Duodenal mucosa (tissue), 2 donors: ENCODE measurements around the gene CARD9.

Experiments used
- H3K27ac ChIP-seq: one replicate; pipeline ENCODE4 v1.7.0; 2013; ENCODE audit warnings: low read depth, low read length
- H3K27me3 ChIP-seq, 2 donors: one replicate each; pipeline ENCODE4 v1.7.0; 2013; ENCODE audit warnings: low read length in 2 of 2, control low read depth in 1 of 2; ENCODE audit not compliant: insufficient read depth in 2 of 2, control insufficient read depth in 1 of 2
- H3K36me3 ChIP-seq, 2 donors: one replicate each; pipeline ENCODE4 v1.7.0; 2013; ENCODE audit warnings: low read length in 2 of 2, control low read depth in 1 of 2; ENCODE audit not compliant: insufficient read depth in 2 of 2, control insufficient read depth in 1 of 2
- H3K4me1 ChIP-seq, 2 donors: one replicate each; pipeline ENCODE4 v1.7.0; 2013; ENCODE audit warnings: low read length in 2 of 2, control low read depth in 1 of 2; ENCODE audit not compliant: insufficient read depth in 2 of 2, control insufficient read depth in 1 of 2
- H3K4me3 ChIP-seq, 2 donors: one replicate each; pipeline ENCODE4 v1.7.0; 2013; ENCODE audit warnings: low read length in 2 of 2, low read depth in 1 of 2
- H3K9ac ChIP-seq, 2 donors: one replicate each; pipeline ENCODE4 v1.7.0; 2013; ENCODE audit warnings: low read length in 2 of 2, low read depth in 1 of 2
- H3K9me3 ChIP-seq, 2 donors: one replicate each; pipeline ENCODE4 v1.7.0; 2013; ENCODE audit warnings: low read length in 2 of 2, control low read depth in 1 of 2; ENCODE audit not compliant: control insufficient read depth in 1 of 2

CARD9 gene

GRCh38 chr9:136331030-136331429 is 42.4 kb downstream of the CARD9 start:
- no peak overlapping the region for H3K9ac ChIP-seq
- no peaks in the 10 kb centered on the region for H3K9me3 ChIP-seq
- H3K4me1 ChIP-seq, result peaks cover 0 to 16% of the 10 kb centered on the region in 2 donors
- no peak overlapping the region for H3K27ac ChIP-seq
- H3K4me3 ChIP-seq, result no peak overlapping the region
- no peaks in the 10 kb centered on the region for H3K36me3 ChIP-seq
- H3K27me3 ChIP-seq, result peaks cover 0 to 4% of the 10 kb centered on the region in 2 donors

- no peak overlapping the region for H3K27ac ChIP-seq
- no peaks in the 10 kb centered on the region for H3K36me3 ChIP-seq
- H3K9ac ChIP-seq, result no peak overlapping the region
- no peaks in the 10 kb centered on the region for H3K9me3 ChIP-seq
- no peak overlapping the region for H3K4me3 ChIP-seq
- H3K27me3 ChIP-seq, result peaks cover 0 to 4% of the 10 kb centered on the region in 2 donors
- peaks cover 0 to 18% of the 10 kb centered on the region in 2 donors for H3K4me1 ChIP-seq
These were observed 43.0 kb downstream of the CARD9 start for GRCh38 chr9:136330406-136330990.

- Histone ChIP-seq H3K9ac (no peak overlapping the region), H3K4me3 (no peak overlapping the region), H3K27ac (no peak overlapping the region)
These were observed 43.6 kb downstream of the CARD9 start for GRCh38 chr9:136329636-136330405.

GRCh38 chr9:136329211-136329627 is 44.2 kb downstream of the CARD9 start:
- Histone ChIP-seq H3K9me3 (no peaks in the 10 kb centered on the region), H3K27me3 (peaks cover 0 to 8% of the 10 kb centered on the region in 2 donors), H3K27ac (no peak overlapping the region), H3K36me3 (no peaks in the 10 kb centered on the region), H3K4me3 (no peak overlapping the region), H3K4me1 (peaks cover 0 to 18% of the 10 kb centered on the region in 2 donors), H3K9ac (no peak overlapping the region)

More at GRCh38 chr9:136329636-136330405, 43.6 kb downstream of the CARD9 start:
- H3K36me3 ChIP-seq, result no peaks in the 10 kb centered on the region
- peaks cover 0 to 18% of the 10 kb centered on the region in 2 donors for H3K4me1 ChIP-seq
- no peaks in the 10 kb centered on the region for H3K9me3 ChIP-seq
- H3K27me3 ChIP-seq, result peaks cover 0 to 8% of the 10 kb centered on the region in 2 donors

GRCh38 chr9:136328622-136329041 is 44.8 kb downstream of the CARD9 start:
- H3K27ac ChIP-seq, result peak overlapping the region; percentile 20
- H3K27me3 ChIP-seq, result peaks cover 3 to 8% of the 10 kb centered on the region in 2 donors
- H3K4me3 ChIP-seq, result peak overlapping the region; percentile 22 to 45
- H3K4me1 ChIP-seq, result peaks cover 0 to 18% of the 10 kb centered on the region in 2 donors
- H3K9me3 ChIP-seq, result no peaks in the 10 kb centered on the region
- no peaks in the 10 kb centered on the region for H3K36me3 ChIP-seq
- peak overlapping the region in 1 of 2 donors; percentile 25 for H3K9ac ChIP-seq

- peak overlapping the region; percentile 45 to 50 for H3K4me3 ChIP-seq
- H3K27me3 ChIP-seq, result peaks cover 5 to 13% of the 10 kb centered on the region in 2 donors
- peaks cover 0 to 18% of the 10 kb centered on the region in 2 donors for H3K4me1 ChIP-seq
- no peaks in the 10 kb centered on the region for H3K36me3 ChIP-seq
- H3K27ac ChIP-seq, result peak overlapping the region; percentile 20
- no peaks in the 10 kb centered on the region for H3K9me3 ChIP-seq
- peak overlapping the region; percentile 25 to 32 for H3K9ac ChIP-seq
These were observed 45.4 kb downstream of the CARD9 start for GRCh38 chr9:136328011-136328621.

- peak within 1 kb of the TSS; percentile 45 to 50 for H3K4me3 ChIP-seq
- H3K9ac ChIP-seq, result peak within 1 kb of the TSS; percentile 25 to 32
- H3K4me1 ChIP-seq, result peaks cover 0 to 18% of the 10 kb centered on the region in 2 donors
- H3K36me3 ChIP-seq, result no peaks in the 10 kb centered on the region
- H3K9me3 ChIP-seq, result no peaks in the 10 kb centered on the region
- peaks cover 5 to 19% of the 10 kb centered on the region in 2 donors for H3K27me3 ChIP-seq
- peak within 1 kb of the TSS; percentile 42 for H3K27ac ChIP-seq
These were observed 46.0 kb downstream of the CARD9 start, which contains the start of gene GPSM1 for GRCh38 chr9:136327304-136327974. TSS of gene GPSM1 (plus strand) at chr9:136327539. CDS start at chr9:136327696, 157 bp downstream.

GRCh38 chr9:136326761-136327303 is 46.6 kb downstream of the CARD9 start:
- peak overlapping the region; percentile 42 for H3K27ac ChIP-seq
- no peaks in the 10 kb centered on the region for H3K9me3 ChIP-seq
- peaks cover 0 to 18% of the 10 kb centered on the region in 2 donors for H3K4me1 ChIP-seq
- no peak overlapping the region for H3K9ac ChIP-seq
- no peaks in the 10 kb centered on the region for H3K36me3 ChIP-seq
- H3K4me3 ChIP-seq, result no peak overlapping the region
- peaks cover 5 to 19% of the 10 kb centered on the region in 2 donors for H3K27me3 ChIP-seq

GRCh38 chr9:136326061-136326760 is 47.3 kb downstream of the CARD9 start:
- no peak overlapping the region for H3K4me3 ChIP-seq

More at GRCh38 chr9:136326061-136326760, 47.3 kb downstream of the CARD9 start:
- H3K4me1 ChIP-seq, result peaks cover 0 to 18% of the 10 kb centered on the region in 2 donors
- H3K9me3 ChIP-seq, result no peaks in the 10 kb centered on the region
- peaks cover 5 to 21% of the 10 kb centered on the region in 2 donors for H3K27me3 ChIP-seq
- H3K36me3 ChIP-seq, result no peaks in the 10 kb centered on the region
- H3K27ac ChIP-seq, result peak overlapping the region; percentile 42
- H3K9ac ChIP-seq, result no peak overlapping the region
